Suprapubic skin (tissue), 4 donors: Measurements from ENCODE around the gene HLA-DRB1. TPM values are rescaled to one million over a fixed set of nuclear protein-coding genes. Genes with fewer than 3 reads are reported as not detected.

Experiments
- DNase-seq, 2 donors: peaks; one replicate each; pipeline ENCODE4 v3.0.0-alpha.2; 2019; ENCODE audit warnings: low spot score in 2 of 2
- H3K27ac ChIP-seq: fragments of 200-600 bp; sonication (generic); one replicate; pipeline ENCODE4 v1.5.1; 2019
- H3K27me3 ChIP-seq: fragments of 200-600 bp; sonication (generic); one replicate; pipeline ENCODE4 v1.5.1; 2019
- H3K36me3 ChIP-seq: fragments of 200-600 bp; sonication (generic); one replicate; pipeline ENCODE4 v1.5.1; 2019
- H3K4me1 ChIP-seq: fragments of 200-600 bp; sonication (generic); one replicate; pipeline ENCODE4 v1.5.1; 2019
- H3K4me3 ChIP-seq: fragments of 200-600 bp; sonication (generic); one replicate; pipeline ENCODE4 v1.5.1; 2019; ENCODE audit warnings: mild to moderate bottlenecking
- H3K9me3 ChIP-seq: fragments of 200-600 bp; sonication (generic); one replicate; pipeline ENCODE4 v1.5.1; 2019
- EP300 ChIP-seq: sonication (generic); formaldehyde crosslinking; IDR thresholded peaks from one replicate; pipeline ENCODE4 v1.6.1; 2017; ENCODE audit warnings: antibody characterized with exemption
- POLR2A ChIP-seq, 2 donors: fragments of 450-650 bp; IDR thresholded peaks; one replicate each; pipeline ENCODE4 v1.6.1; 2017; ENCODE audit warnings: antibody characterized with exemption in 2 of 2, mild to moderate bottlenecking in 2 of 2, moderate library complexity in 2 of 2
- POLR2AphosphoS5 ChIP-seq, 3 donors: sonication (generic); formaldehyde crosslinking; IDR thresholded peaks; one replicate each; pipeline ENCODE4 v1.6.1; 2017; ENCODE audit warnings: antibody characterized with exemption in 3 of 3
- WGBS: methylation state at CpG from one replicate; pipeline ENCODE4 v1.1.5; 2018; 5-methylcytosine and 5-hydroxymethylcytosine counted together
- total RNA-seq, 4 donors: library from RNA; depleted of rRNA; stranded (reverse); fragments of >200 nt; gene quantifications; one replicate each; pipeline ENCODE4 v1.1.0, GENCODE V29; 2016
- TF ChIP-seq, protein P1 (sequence below), 2 donors: fragments of 200-600 bp in 1 of 2; fragments of 450-650 bp in 1 of 2; sonication (generic) in 1 of 2; IDR thresholded peaks; one replicate each; pipeline ENCODE4 v1.5.1; 2016 to 2019; ENCODE audit warnings: antibody characterized with exemption in 2 of 2, mild to moderate bottlenecking in 1 of 2, moderate library complexity in 1 of 2

The HLA-DRB1 gene
- total RNA-seq, 4 donors from 2014 or later: 28.0 to 39.3 (median 37.0) TPM

DNA sequence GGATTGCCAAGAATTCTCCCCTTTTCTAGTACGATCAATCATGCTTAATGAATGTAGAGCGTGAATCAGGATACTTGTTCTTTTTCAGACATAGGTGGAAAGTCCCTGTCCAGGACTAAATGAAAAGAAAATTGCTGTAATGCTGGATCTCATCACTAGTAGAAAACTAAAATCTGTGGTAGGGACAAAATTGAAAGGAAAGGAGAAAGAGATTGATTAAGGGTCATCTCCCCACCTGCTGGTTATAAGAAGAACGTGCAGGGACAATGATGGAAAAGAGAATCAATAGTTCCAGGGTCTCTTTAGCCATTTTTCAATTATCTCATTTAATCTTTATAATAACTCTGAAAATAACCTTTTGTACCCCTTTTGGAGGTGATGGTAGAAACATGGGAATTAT is 18.7 kb upstream of the HLA-DRB1 start:
- no peak overlapping the region for H3K4me3 ChIP-seq
- H3K27me3 ChIP-seq: no peaks in the 10 kb centered on the region
- no peaks in the 10 kb centered on the region for H3K9me3 ChIP-seq
- DNase-seq: no peak
- 53% methylated on average over 3 of the region's 3 CpGs for WGBS
- H3K36me3 ChIP-seq: no peaks in the 10 kb centered on the region
- no peak overlapping the region for H3K27ac ChIP-seq
- TF ChIP-seq, protein P1, sequence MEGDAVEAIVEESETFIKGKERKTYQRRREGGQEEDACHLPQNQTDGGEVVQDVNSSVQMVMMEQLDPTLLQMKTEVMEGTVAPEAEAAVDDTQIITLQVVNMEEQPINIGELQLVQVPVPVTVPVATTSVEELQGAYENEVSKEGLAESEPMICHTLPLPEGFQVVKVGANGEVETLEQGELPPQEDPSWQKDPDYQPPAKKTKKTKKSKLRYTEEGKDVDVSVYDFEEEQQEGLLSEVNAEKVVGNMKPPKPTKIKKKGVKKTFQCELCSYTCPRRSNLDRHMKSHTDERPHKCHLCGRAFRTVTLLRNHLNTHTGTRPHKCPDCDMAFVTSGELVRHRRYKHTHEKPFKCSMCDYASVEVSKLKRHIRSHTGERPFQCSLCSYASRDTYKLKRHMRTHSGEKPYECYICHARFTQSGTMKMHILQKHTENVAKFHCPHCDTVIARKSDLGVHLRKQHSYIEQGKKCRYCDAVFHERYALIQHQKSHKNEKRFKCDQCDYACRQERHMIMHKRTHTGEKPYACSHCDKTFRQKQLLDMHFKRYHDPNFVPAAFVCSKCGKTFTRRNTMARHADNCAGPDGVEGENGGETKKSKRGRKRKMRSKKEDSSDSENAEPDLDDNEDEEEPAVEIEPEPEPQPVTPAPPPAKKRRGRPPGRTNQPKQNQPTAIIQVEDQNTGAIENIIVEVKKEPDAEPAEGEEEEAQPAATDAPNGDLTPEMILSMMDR (IDR thresholded peaks at IDR 0.05): no peak
- TF ChIP-seq EP300: no peak
- no peak for TF ChIP-seq POLR2A (IDR thresholded peaks at IDR 0.05)
- no peak for TF ChIP-seq POLR2AphosphoS5 (IDR thresholded peaks at IDR 0.05)
- no peaks in the 10 kb centered on the region for H3K4me1 ChIP-seq

DNA sequence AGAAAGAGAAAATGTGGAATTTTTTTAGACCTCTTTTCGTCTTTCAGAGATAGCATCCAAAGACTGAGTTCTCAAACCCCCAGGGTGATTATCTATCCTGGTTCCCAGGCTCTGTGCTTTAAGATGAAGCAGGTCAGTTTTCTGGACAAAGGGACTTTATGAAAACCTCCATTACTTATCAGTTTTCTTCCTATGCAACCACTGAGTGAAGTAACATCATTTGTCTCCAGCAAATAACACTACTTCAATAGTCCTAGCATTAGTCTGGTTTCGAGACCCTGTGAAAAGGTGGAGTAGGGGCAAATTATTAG is 18.3 kb upstream of the HLA-DRB1 start:
- no peaks in the 10 kb centered on the region for H3K36me3 ChIP-seq
- H3K4me3 ChIP-seq: no peak overlapping the region
- no peak for TF ChIP-seq EP300
- TF ChIP-seq POLR2A (IDR thresholded peaks at IDR 0.05): no peak
- TF ChIP-seq, protein P1 (IDR thresholded peaks at IDR 0.05): no peak
- TF ChIP-seq POLR2AphosphoS5 (IDR thresholded peaks at IDR 0.05): no peak
- no peaks in the 10 kb centered on the region for H3K9me3 ChIP-seq
- no peaks in the 10 kb centered on the region for H3K27me3 ChIP-seq
- 68% methylated on average over 2 of the region's 2 CpGs for WGBS
- no peaks in the 10 kb centered on the region for H3K4me1 ChIP-seq
- no peak overlapping the region for H3K27ac ChIP-seq
- no peak for DNase-seq

DNA sequence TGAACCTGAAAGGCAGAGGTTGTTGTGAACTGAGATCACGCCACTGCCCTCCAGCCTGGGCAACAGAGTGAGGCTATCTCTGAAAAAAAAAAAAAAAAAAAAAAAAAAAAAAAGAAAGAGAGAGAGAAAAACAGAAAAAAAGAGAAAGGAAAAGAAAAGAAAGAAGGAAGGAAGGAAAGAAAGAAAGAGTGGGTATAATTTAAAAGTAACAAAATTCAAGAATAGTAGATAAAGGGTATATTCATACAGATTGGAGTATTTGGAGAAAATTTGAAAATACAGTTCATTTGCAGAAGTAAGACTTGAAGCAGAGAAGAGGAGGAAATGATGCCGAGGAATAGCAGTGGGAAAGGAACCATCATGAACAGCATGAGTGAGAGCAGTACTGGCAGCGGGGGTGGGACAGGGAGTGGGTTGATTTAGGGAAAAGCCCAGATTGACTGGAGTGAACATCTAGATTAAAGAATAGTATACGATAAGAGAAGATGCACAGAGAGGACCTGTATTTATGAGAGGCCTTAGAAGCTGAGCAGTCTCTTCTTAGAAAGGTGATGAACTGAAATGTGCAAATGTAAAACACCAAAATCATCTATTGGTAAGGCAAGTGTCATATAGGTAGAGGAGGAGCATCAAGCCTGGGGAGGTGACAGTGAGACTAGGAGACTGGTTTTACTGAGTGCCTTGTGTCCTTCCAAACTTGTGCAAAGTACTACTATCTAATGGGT is 17.8 kb upstream of the HLA-DRB1 start:
- no peaks in the 10 kb centered on the region for H3K36me3 ChIP-seq
- no peak overlapping the region for H3K27ac ChIP-seq
- TF ChIP-seq POLR2A (IDR thresholded peaks at IDR 0.05) (no peak), EP300 (no peak), POLR2AphosphoS5 (IDR thresholded peaks at IDR 0.05) (no peak)
- TF ChIP-seq, protein P1 (IDR thresholded peaks at IDR 0.05): no peak
- no peaks in the 10 kb centered on the region for H3K4me1 ChIP-seq
- no peak overlapping the region for H3K4me3 ChIP-seq
- no peaks in the 10 kb centered on the region for H3K27me3 ChIP-seq
- no peak for DNase-seq
- WGBS: 83% methylated on average over 4 of the region's 4 CpGs
- H3K9me3 ChIP-seq: no peaks in the 10 kb centered on the region

DNA sequence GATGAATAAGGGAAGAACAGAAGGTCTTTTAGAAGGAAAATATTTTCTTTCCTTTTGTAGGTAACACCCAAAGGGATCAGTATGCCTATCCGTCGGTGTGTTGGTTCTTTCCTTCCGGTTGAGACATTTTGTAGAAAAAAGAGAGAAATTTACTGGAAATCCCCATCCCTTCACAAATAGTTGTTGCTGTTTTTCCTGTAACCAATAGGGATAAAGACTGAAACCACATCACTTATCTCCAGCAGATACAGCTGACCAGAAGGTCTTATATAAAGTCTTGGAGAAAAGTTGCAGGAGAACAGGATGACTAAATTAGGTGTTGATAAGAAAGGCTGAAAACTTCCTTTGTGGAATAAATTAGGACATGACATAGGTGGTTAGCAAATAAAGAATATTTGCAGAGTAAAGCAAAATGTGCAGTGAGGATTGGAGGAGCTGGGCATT is 14.8 kb upstream of the HLA-DRB1 start:
- H3K27ac ChIP-seq: no peak overlapping the region
- WGBS: 0% methylated on average over 3 of the region's 3 CpGs
- H3K27me3 ChIP-seq: no peaks in the 10 kb centered on the region
- no peaks in the 10 kb centered on the region for H3K36me3 ChIP-seq
- H3K4me3 ChIP-seq: no peak overlapping the region
- no peaks in the 10 kb centered on the region for H3K4me1 ChIP-seq
- no peak for DNase-seq
- H3K9me3 ChIP-seq: no peaks in the 10 kb centered on the region
- TF ChIP-seq POLR2A (IDR thresholded peaks at IDR 0.05) (no peak), POLR2AphosphoS5 (IDR thresholded peaks at IDR 0.05) (no peak), EP300 (no peak)
- TF ChIP-seq, protein P1 (IDR thresholded peaks at IDR 0.05): no peak

DNA sequence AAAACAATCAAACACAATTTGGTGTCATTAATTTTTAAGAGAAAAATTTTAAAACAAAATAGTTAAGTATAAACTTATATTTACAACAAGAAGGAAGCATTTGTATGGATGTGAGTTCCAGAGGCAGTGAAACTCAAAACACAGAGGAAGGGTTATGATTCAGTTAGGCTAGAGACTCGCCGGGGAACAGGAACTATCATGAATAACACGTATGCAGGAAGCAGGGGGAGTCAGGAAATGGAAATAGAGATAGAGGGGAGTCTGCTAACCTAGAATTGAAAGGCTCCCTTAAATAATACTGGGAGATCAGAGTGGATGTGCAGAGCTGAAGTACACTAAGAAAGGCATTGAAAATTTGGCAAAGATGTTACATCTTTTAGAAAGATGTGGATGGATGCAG is 14.2 kb upstream of the HLA-DRB1 start:
- Histone ChIP-seq H3K36me3 (no peaks in the 10 kb centered on the region), H3K9me3 (no peaks in the 10 kb centered on the region), H3K4me1 (no peaks in the 10 kb centered on the region), H3K4me3 (no peak overlapping the region), H3K27me3 (no peaks in the 10 kb centered on the region), H3K27ac (no peak overlapping the region)
- WGBS: 21% methylated on average over 3 of the region's 3 CpGs
- TF ChIP-seq, protein P1 (IDR thresholded peaks at IDR 0.05): no peak
- TF ChIP-seq EP300 (no peak), POLR2AphosphoS5 (IDR thresholded peaks at IDR 0.05) (no peak), POLR2A (IDR thresholded peaks at IDR 0.05) (no peak)
- DNase-seq: no peak
